Stomach (tissue), 9 donors: ENCODE measurements around the gene MSI2. TPM values are rescaled to one million over a fixed set of nuclear protein-coding genes. Genes with fewer than 3 reads are reported as not detected.

Experiments used
- DNase-seq, 2 donors: peaks; one replicate each; pipeline versions ENCODE4 v3.0.0 to v3.0.0-alpha.2; 2013 to 2019
- H3K27ac ChIP-seq, 5 donors: fragments of 200-600 bp in 4 of 5; sonication (generic) in 4 of 5; one replicate each; pipeline ENCODE4 v1.5.1; 2013 to 2019; ENCODE audit warnings: mild to moderate bottlenecking in 1 of 5, moderate library complexity in 1 of 5
- H3K27me3 ChIP-seq, 3 donors: fragments of 200-600 bp; sonication (generic); one replicate each; pipeline ENCODE4 v1.5.1; 2017 to 2019; ENCODE audit warnings: mixed run types in 1 of 3
- H3K36me3 ChIP-seq, 4 donors: fragments of 200-600 bp; sonication (generic); 1 replicate in 3 of 4; 2 replicates in 1 of 4; pipeline ENCODE4 v1.5.1; 2016 to 2019
- H3K4me1 ChIP-seq, 4 donors: fragments of 200-600 bp; sonication (generic); one replicate each; pipeline ENCODE4 v1.5.1; 2016 to 2019
- H3K4me3 ChIP-seq, 4 donors: fragments of 200-600 bp; sonication (generic) in 3 of 4; one replicate each; pipeline ENCODE4 v1.5.1; 2016 to 2019; ENCODE audit warnings: mild to moderate bottlenecking in 1 of 4
- H3K9me3 ChIP-seq, 4 donors: fragments of 200-600 bp; sonication (generic); one replicate each; pipeline ENCODE4 v1.5.1; 2016 to 2019
- CTCF ChIP-seq, 7 experiments: fragments of 450-650 bp in 4 of 7; fragments of 200-600 bp in 3 of 7; sonication (generic) in 3 of 7; IDR thresholded peaks; one replicate each; pipeline ENCODE4 v1.5.1; 2016 to 2019; ENCODE audit warnings: antibody characterized with exemption in 7 of 7, control low read depth in 2 of 7, mild to moderate bottlenecking in 1 of 7
- EP300 ChIP-seq: sonication (generic); formaldehyde crosslinking; IDR thresholded peaks from one replicate; pipeline ENCODE4 v1.6.1; 2017; ENCODE audit warnings: antibody characterized with exemption
- POLR2A ChIP-seq, 4 donors: fragments of 450-650 bp; IDR thresholded peaks; one replicate each; pipeline ENCODE4 v1.6.1; 2016; ENCODE audit warnings: antibody characterized with exemption in 4 of 4, control low read depth in 2 of 4, mild to moderate bottlenecking in 1 of 4, moderate library complexity in 1 of 4
- POLR2AphosphoS5 ChIP-seq, 3 donors: sonication (generic); formaldehyde crosslinking; IDR thresholded peaks; one replicate each; pipeline ENCODE4 v1.6.1; 2016; ENCODE audit warnings: antibody characterized with exemption in 3 of 3
- WGBS, 5 donors: extraction: QIAGEN DNeasy Blood & Tissue Kit in 3 of 5; methylation state at CpG; one replicate each; pipeline versions ENCODE4 v1.1.5 to v1.1.7; 2013 to 2018; 5-methylcytosine and 5-hydroxymethylcytosine counted together
- intact Hi-C: fragments of 100-400 bp; cut with DNase I; formaldehyde crosslinking; loops from one replicate; pipeline ENCODE4 v1.15.1; 2023; ENCODE audit warnings: low total_unique reads
- polyA plus RNA-seq, 3 donors: library from polyadenylated mRNA; stranded (reverse); fragments of 200-250 nt; gene quantifications; one replicate each; pipeline ENCODE4 v1.2.3, GENCODE V29; 2013
- total RNA-seq, 5 donors: library from RNA; depleted of rRNA; stranded (reverse); fragments of >200 nt; gene quantifications; one replicate each; pipeline versions ENCODE4 v1.1.0 to v1.2.3, GENCODE V29; 2014 to 2016
- donor health status: healthy with polysubstance abuse.
- donor health status: Bipolar disorder and iron deficiency.
- donor health status: healthy.

The MSI2 gene
- total and polyA plus RNA-seq, 8 donors = 8.3 to 72.4 (median 22.9) TPM

GRCh38 chr17:57442401-57442823, 186.1 kb downstream of the MSI2 start:
- H3K4me1 ChIP-seq = peaks cover 20 to 54% (median 32%) of the 10 kb centered on the region in 4 donors
- H3K27me3 ChIP-seq = no peaks in the 10 kb centered on the region
- peak in 1 of 2 donors; percentile 44 for DNase-seq
- no peak overlapping the region for H3K4me3 ChIP-seq
- H3K9me3 ChIP-seq = no peaks in the 10 kb centered on the region
- intact Hi-C loops = loop anchor here (10.0 kb wide), 1 partner anchor 188 kb away; the partner anchor contains the start of gene MSI2
- H3K36me3 ChIP-seq = no peaks in the 10 kb centered on the region
- H3K27ac ChIP-seq = peak overlapping the region in 3 of 5 donors; percentile 37 to 69 (median 42)
- WGBS, 5 donors = 67 to 83% (median 76%) methylated on average over 9 of the region's 9 CpGs
- TF ChIP-seq EP300 (no peak), POLR2A (IDR thresholded peaks at IDR 0.05) (no peak), CTCF (IDR thresholded peaks at IDR 0.05) (no peak), POLR2AphosphoS5 (IDR thresholded peaks at IDR 0.05) (no peak)

DNA sequence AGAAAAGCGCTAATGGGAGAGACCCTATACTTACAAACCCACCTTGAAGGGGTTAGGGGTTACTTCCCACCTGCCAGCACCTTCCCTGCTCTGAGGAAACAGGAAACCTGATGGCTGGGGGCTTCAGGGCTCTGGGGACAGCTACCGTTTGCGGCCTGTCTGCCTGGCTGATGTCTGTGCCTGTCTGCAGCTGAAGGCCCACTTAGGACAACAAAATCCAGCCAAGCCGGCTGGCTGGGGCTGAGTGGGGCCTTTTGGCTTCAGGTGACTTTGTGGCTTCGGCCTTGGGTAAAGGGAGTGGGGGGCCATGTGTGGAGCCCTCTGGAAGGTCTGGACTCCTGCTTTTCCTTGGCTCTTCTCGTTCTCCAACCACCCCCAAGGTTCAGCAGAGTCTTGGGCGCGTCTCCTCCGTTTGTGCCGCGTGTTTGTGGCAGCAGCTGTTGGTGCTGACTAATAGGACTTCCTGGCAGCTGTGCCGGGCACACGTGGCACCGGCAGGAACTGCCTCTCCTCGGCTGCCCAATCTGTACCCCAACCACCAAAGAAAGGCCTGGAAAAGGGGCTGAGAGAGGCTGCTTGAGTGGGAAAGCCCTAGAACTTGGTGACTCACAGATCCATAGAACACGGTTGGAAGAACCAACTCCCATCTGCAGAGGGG, 186.7 kb downstream of the MSI2 start:
- TF ChIP-seq CTCF (IDR thresholded peaks at IDR 0.05) = no peak
- no peak for TF ChIP-seq POLR2A (IDR thresholded peaks at IDR 0.05)
- TF ChIP-seq POLR2AphosphoS5 (IDR thresholded peaks at IDR 0.05) = no peak
- no peak for TF ChIP-seq EP300
- Histone ChIP-seq H3K4me1 (peaks cover 20 to 54% (median 32%) of the 10 kb centered on the region in 4 donors), H3K27ac (peak overlapping the region in 4 of 5 donors; percentile 2 to 69 (median 40)), H3K9me3 (no peaks in the 10 kb centered on the region), H3K4me3 (no peak overlapping the region), H3K36me3 (no peaks in the 10 kb centered on the region), H3K27me3 (no peaks in the 10 kb centered on the region)
- DNase-seq = peak; percentile 36 to 63
- 53 to 63% (median 61%) methylated on average over 10 to 16 of the region's 16 CpGs for WGBS, 5 donors
- intact Hi-C loops = loop anchor here (10.0 kb wide), 1 partner anchor 188 kb away; the partner anchor contains the start of gene MSI2

GRCh38 chr17:57443781-57444180, 187.5 kb downstream of the MSI2 start:
- Histone ChIP-seq H3K36me3 (no peaks in the 10 kb centered on the region), H3K27me3 (no peaks in the 10 kb centered on the region), H3K27ac (peak overlapping the region in 1 of 5 donors; percentile 37), H3K9me3 (no peaks in the 10 kb centered on the region), H3K4me3 (no peak overlapping the region), H3K4me1 (peaks cover 20 to 54% (median 32%) of the 10 kb centered on the region in 4 donors)
- intact Hi-C loops = loop anchor here (10.0 kb wide), 1 partner anchor 189 kb away; the partner anchor contains the start of gene MSI2
- 89 to 94% (median 92%) methylated on average over 5 of the region's 5 CpGs for WGBS, 5 donors
- no peak for DNase-seq
- TF ChIP-seq POLR2AphosphoS5 (IDR thresholded peaks at IDR 0.05) = no peak
- TF ChIP-seq CTCF (IDR thresholded peaks at IDR 0.05) = no peak
- no peak for TF ChIP-seq EP300
- TF ChIP-seq POLR2A (IDR thresholded peaks at IDR 0.05) = no peak

- Histone ChIP-seq H3K27me3 (no peaks in the 10 kb centered on the region), H3K27ac (no peak overlapping the region), H3K9me3 (no peaks in the 10 kb centered on the region), H3K4me1 (peaks cover 20 to 50% (median 31%) of the 10 kb centered on the region in 4 donors), H3K4me3 (no peak overlapping the region), H3K36me3 (no peaks in the 10 kb centered on the region)
- WGBS, 5 donors = 68 to 81% (median 77%) methylated on average over 13 of the region's 13 CpGs
- no peak for TF ChIP-seq CTCF (IDR thresholded peaks at IDR 0.05)
- no peak for TF ChIP-seq POLR2A (IDR thresholded peaks at IDR 0.05)
- intact Hi-C loops = loop anchor here (10.0 kb wide), 1 partner anchor 190 kb away; the partner anchor contains the start of gene MSI2
- no peak for DNase-seq
These were observed 188.5 kb downstream of the MSI2 start for GRCh38 chr17:57444682-57445450.
